HG02973 (cell line): Measurements from ENCODE around the gene HOTAIR.

ENCODE experiments used
- ATAC-seq: cut with Tn5 transposase; IDR thresholded peaks from one replicate; pipeline ENCODE4 v1.9.1; 2021; ENCODE audit warnings: moderate library complexity; ENCODE audit not compliant: unreplicated experiment

Gene HOTAIR

GRCh38 chr12:54011665-54012532 lies 37.1 kb upstream of the HOTAIR start:
- no peak for ATAC-seq

- ATAC-seq: no peak
Observed at GRCh38 chr12:54010972-54011664, 36.4 kb upstream of the HOTAIR start.

- ATAC-seq: no peak
Observed at GRCh38 chr12:54010053-54010971, 35.6 kb upstream of the HOTAIR start.

- no peak for ATAC-seq
Observed at GRCh38 chr12:54009171-54010052, 34.7 kb upstream of the HOTAIR start.

GRCh38 chr12:54008260-54008552 lies 33.5 kb upstream of the HOTAIR start:
- no peak for ATAC-seq

- no peak for ATAC-seq
Observed at GRCh38 chr12:54007538-54008259, 32.9 kb upstream of the HOTAIR start.

GRCh38 chr12:54006559-54007220 lies 31.9 kb upstream of the HOTAIR start:
- no peak for ATAC-seq

GRCh38 chr12:54005853-54006558 lies 31.3 kb upstream of the HOTAIR start:
- ATAC-seq: no peak

GRCh38 chr12:54005531-54005852 lies 30.7 kb upstream of the HOTAIR start:
- ATAC-seq: no peak

GRCh38 chr12:54004841-54005530 lies 30.2 kb upstream of the HOTAIR start:
- ATAC-seq: no peak

- no peak for ATAC-seq
Observed at GRCh38 chr12:54004063-54004840, 29.5 kb upstream of the HOTAIR start.

GRCh38 chr12:54003625-54004024 lies 28.9 kb upstream of the HOTAIR start:
- no peak for ATAC-seq

GRCh38 chr12:54002915-54003389 lies 28.2 kb upstream of the HOTAIR start:
- ATAC-seq: no peak

- ATAC-seq: no peak
Observed at GRCh38 chr12:54002278-54002914, 27.6 kb upstream of the HOTAIR start.

GRCh38 chr12:54001283-54002187 lies 26.8 kb upstream of the HOTAIR start:
- no peak for ATAC-seq
